ENCODE results near the gene PHLDA2.

Gene PHLDA2

GRCh38 chr11:2929950-2930703, 907 bp upstream of the PHLDA2 start:
- DNase-seq: no peak

- DNase-seq: no peak
These were observed 320 bp upstream of the PHLDA2 start for GRCh38 chr11:2929531-2929949.

GRCh38 chr11:2927851-2928604, 1.2 kb downstream of the PHLDA2 start:
- no peak for DNase-seq

- no peak for DNase-seq
These were observed 2.0 kb downstream of the PHLDA2 start for GRCh38 chr11:2927121-2927800.

GRCh38 chr11:2926611-2927051, 2.6 kb downstream of the PHLDA2 start:
- DNase-seq: no peak

GRCh38 chr11:2924821-2925675, 4.2 kb downstream of the PHLDA2 start:
- DNase-seq: no peak

- no peak for DNase-seq
These were observed 4.8 kb downstream of the PHLDA2 start for GRCh38 chr11:2924381-2924780.

GRCh38 chr11:2923446-2924375, 5.5 kb downstream of the PHLDA2 start:
- DNase-seq: no peak

- DNase-seq: no peak
These were observed 6.6 kb downstream of the PHLDA2 start for GRCh38 chr11:2922655-2923054.

- no peak for DNase-seq
These were observed 7.3 kb downstream of the PHLDA2 start for GRCh38 chr11:2921742-2922493.

- DNase-seq: no peak
These were observed 8.0 kb downstream of the PHLDA2 start for GRCh38 chr11:2921261-2921660.

- no peak for DNase-seq
These were observed 8.9 kb downstream of the PHLDA2 start for GRCh38 chr11:2920343-2920742.

GRCh38 chr11:2919837-2920236, 9.4 kb downstream of the PHLDA2 start:
- no peak for DNase-seq

- no peak for DNase-seq
These were observed 10.0 kb downstream of the PHLDA2 start for GRCh38 chr11:2919188-2919587.

- DNase-seq: no peak
These were observed 11.3 kb downstream of the PHLDA2 start for GRCh38 chr11:2917842-2918490.

GRCh38 chr11:2916892-2917645, 12.2 kb downstream of the PHLDA2 start:
- DNase-seq: no peak

GRCh38 chr11:2916114-2916891, 12.9 kb downstream of the PHLDA2 start:
- no peak for DNase-seq

GRCh38 chr11:2915473-2915872, 13.7 kb downstream of the PHLDA2 start:
- no peak for DNase-seq
